Left renal cortex interstitium (tissue), 4 donors: ENCODE data around the gene ESM1. TPM values are rescaled to one million over a fixed set of nuclear protein-coding genes. Genes with fewer than 3 reads are reported as not detected.
"Not testable (repeated sequence)": the region's sequence is repeated elsewhere in the genome, so short reads cannot be mapped to it uniquely, and the experiment has no call there.

Experiments used
- DNase-seq, 4 donors: peaks; one replicate each; pipeline ENCODE4 v3.0.0-alpha.2; 2013; ENCODE audit warnings: low read depth in 4 of 4, low spot score in 2 of 4, missing footprints in 1 of 4
- polyA plus RNA-seq, 4 donors: library from polyadenylated mRNA; unstranded; fragments of 120-200 nt; gene quantifications; one replicate each; pipeline ENCODE4 v1.2.1, GENCODE V29; 2013; ENCODE audit not compliant: insufficient read length in 4 of 4

ESM1 gene
- polyA plus RNA-seq = 10 to 100 TPM in 2 of 4 donors, 1 to 10 TPM in 2; 7.5 to 13.0 (median 10.0) TPM

- no peak for DNase-seq
Observed at GRCh38 chr5:54985301-54986268, at the start of gene ESM1. Gene ESM1, minus strand, starts transcription at chr5:54985593. Its CDS starts 76 bp downstream, at chr5:54985517.

GRCh38 chr5:55033568-55033967 lies 48.2 kb upstream of the ESM1 start:
- DNase-seq = no peak

- no peak for DNase-seq
Observed at GRCh38 chr5:55031492-55031891, 46.1 kb upstream of the ESM1 start.

GRCh38 chr5:55030676-55031369 lies 45.4 kb upstream of the ESM1 start:
- DNase-seq = no peak

GRCh38 chr5:55030220-55030619 lies 44.8 kb upstream of the ESM1 start:
- no peak for DNase-seq

GRCh38 chr5:55027595-55027994 lies 42.2 kb upstream of the ESM1 start:
- no peak for DNase-seq

- DNase-seq = no peak
Observed at GRCh38 chr5:55022450-55022849, 37.1 kb upstream of the ESM1 start.

- no peak for DNase-seq
Observed at GRCh38 chr5:55021821-55022220, 36.4 kb upstream of the ESM1 start.

- DNase-seq = no peak
Observed at GRCh38 chr5:55021410-55021809, 36.0 kb upstream of the ESM1 start.

GRCh38 chr5:55010149-55010548 lies 24.8 kb upstream of the ESM1 start:
- DNase-seq = not testable (repeated sequence)

- no peak for DNase-seq
Observed at GRCh38 chr5:55004729-55005128, 19.3 kb upstream of the ESM1 start.

GRCh38 chr5:55003432-55004065 lies 18.2 kb upstream of the ESM1 start:
- no peak for DNase-seq

- DNase-seq = not testable (repeated sequence)
Observed at GRCh38 chr5:55002166-55002565, 16.8 kb upstream of the ESM1 start.

GRCh38 chr5:54997081-54997480 lies 11.7 kb upstream of the ESM1 start:
- DNase-seq = no peak

- no peak for DNase-seq
Observed at GRCh38 chr5:54996466-54996865, 11.1 kb upstream of the ESM1 start.

GRCh38 chr5:54995168-54995567 lies 9.8 kb upstream of the ESM1 start:
- DNase-seq = no peak

GRCh38 chr5:54994628-54995027 lies 9.2 kb upstream of the ESM1 start:
- no peak for DNase-seq

- DNase-seq = no peak
Observed at GRCh38 chr5:54993318-54993717, 7.9 kb upstream of the ESM1 start.

- no peak for DNase-seq
Observed at GRCh38 chr5:54991416-54991815, 6.0 kb upstream of the ESM1 start.

GRCh38 chr5:54990841-54991258 lies 5.5 kb upstream of the ESM1 start:
- DNase-seq = no peak

GRCh38 chr5:54988817-54989216 lies 3.4 kb upstream of the ESM1 start:
- no peak for DNase-seq
